Astrocyte (in vitro differentiated cells and primary cell): ENCODE data around the gene SPATA16. TPM values are rescaled to one million over a fixed set of nuclear protein-coding genes. Genes with fewer than 3 reads are reported as not detected.

Experiments used
- DNase-seq: peaks from one replicate; pipeline ENCODE4 v3.0.0-alpha.2; 2010; ENCODE audit warnings: low read depth
- FAIRE-seq: peaks from 2 replicates; lab custom pipeline; 2011; peaks lifted over from hg19 to GRCh38; lab: Jason Lieb, UNC
- H2AFZ ChIP-seq: 2 replicates; pipeline ENCODE4 v1.6.0; 2012; ENCODE audit warnings: low read depth, low read length, inconsistent platforms
- H3K27ac ChIP-seq: 2 replicates; pipeline ENCODE4 v1.5.1; 2011; ENCODE audit warnings: low read depth, low read length, inconsistent platforms
- H3K27me3 ChIP-seq: 2 replicates; pipeline ENCODE4 v1.6.0; 2011; ENCODE audit warnings: low read length, inconsistent platforms; ENCODE audit not compliant: insufficient read depth
- H3K36me3 ChIP-seq: 2 replicates; pipeline ENCODE4 v1.5.1; 2011; ENCODE audit warnings: low read length, inconsistent platforms; ENCODE audit not compliant: insufficient read depth
- H3K4me1 ChIP-seq: 2 replicates; pipeline ENCODE4 v1.5.1; 2011; ENCODE audit warnings: low read length, inconsistent platforms; ENCODE audit not compliant: insufficient read depth
- H3K4me2 ChIP-seq: 2 replicates; pipeline ENCODE4 v1.6.0; 2012; ENCODE audit warnings: low read length, inconsistent platforms
- H3K4me3 ChIP-seq: 2 replicates; pipeline ENCODE4 v1.5.1; 2011; ENCODE audit warnings: low read depth, mild to moderate bottlenecking, low read length, inconsistent platforms; ENCODE audit not compliant: insufficient read depth
- H3K79me2 ChIP-seq: 2 replicates; pipeline ENCODE4 v1.6.0; 2012; ENCODE audit warnings: mild to moderate bottlenecking, low read length, inconsistent platforms; ENCODE audit not compliant: insufficient read depth
- H3K9ac ChIP-seq: 2 replicates; pipeline ENCODE4 v1.6.0; 2012; ENCODE audit warnings: mild to moderate bottlenecking, low read length, inconsistent platforms
- H3K9me3 ChIP-seq: 2 replicates; pipeline ENCODE4 v1.5.1; 2012; ENCODE audit warnings: low read depth, mild to moderate bottlenecking, low read length, inconsistent platforms; ENCODE audit not compliant: insufficient read depth
- H4K20me1 ChIP-seq: 2 replicates; pipeline ENCODE4 v1.6.0; 2012; ENCODE audit warnings: low read length, inconsistent platforms; ENCODE audit not compliant: insufficient read depth
- H3K27ac Mint-ChIP-seq: one replicate; pipeline ENCODE4 v1.8.0; 2021; ENCODE audit warnings: mild to moderate bottlenecking, mixed read lengths; ENCODE audit not compliant: unreplicated experiment
- H3K27me3 Mint-ChIP-seq: one replicate; pipeline ENCODE4 v1.8.0; 2021; ENCODE audit warnings: low read depth, mixed read lengths; ENCODE audit not compliant: unreplicated experiment
- H3K36me3 Mint-ChIP-seq: one replicate; pipeline ENCODE4 v1.8.0; 2021; ENCODE audit warnings: low read depth, mixed read lengths; ENCODE audit not compliant: unreplicated experiment
- H3K4me1 Mint-ChIP-seq: one replicate; pipeline ENCODE4 v1.8.0; 2021; ENCODE audit warnings: low read depth, mixed read lengths; ENCODE audit not compliant: unreplicated experiment
- H3K4me3 Mint-ChIP-seq: one replicate; pipeline ENCODE4 v1.8.0; 2021; ENCODE audit warnings: mild to moderate bottlenecking, moderate library complexity, mixed read lengths; ENCODE audit not compliant: unreplicated experiment
- H3K9me3 Mint-ChIP-seq: one replicate; pipeline ENCODE4 v1.8.0; 2021; ENCODE audit warnings: mild to moderate bottlenecking, mixed read lengths; ENCODE audit not compliant: unreplicated experiment
- CTCF ChIP-seq: IDR thresholded peaks from 2 replicates; pipeline ENCODE4 v1.5.1; 2011; ENCODE audit warnings: low read depth, mild to moderate bottlenecking, inconsistent platforms, low read length, moderate library complexity; ENCODE audit not compliant: insufficient read depth
- EZH2 ChIP-seq: IDR thresholded peaks from 2 replicates; pipeline ENCODE4 v1.6.1; 2012; ENCODE audit warnings: mild to moderate bottlenecking, low read length, inconsistent platforms; ENCODE audit not compliant: insufficient read depth
- total RNA-seq: library from RNA; stranded (reverse); gene quantifications from 2 replicates; pipeline ENCODE4 v1.2.1, GENCODE V29; 2021

The SPATA16 gene
- total RNA-seq, 1 donor from 2014 or later, result not detected

- Mint-ChIP-seq H3K27me3 (peaks cover 11% of the 10 kb centered on the region), H3K4me3 (no peak overlapping the region), H3K27ac (no peak overlapping the region), H3K4me1 (peaks cover 4% of the 10 kb centered on the region), H3K36me3 (no peaks in the 10 kb centered on the region), H3K9me3 (no peaks in the 10 kb centered on the region)
- no peak overlapping the region for H3K27ac ChIP-seq
- H4K20me1 ChIP-seq, result no peaks in the 10 kb centered on the region
- no peak overlapping the region for H3K9ac ChIP-seq
- H3K27me3 ChIP-seq, result no peaks in the 10 kb centered on the region
- TF ChIP-seq EZH2 (no peak), CTCF (no peak)
- H3K79me2 ChIP-seq, result no peaks in the 10 kb centered on the region
- no peak overlapping the region for H3K4me3 ChIP-seq
- DNase-seq (peak; percentile 34), FAIRE-seq (no peak)
- no peak overlapping the region for H2AFZ ChIP-seq
- no peaks in the 10 kb centered on the region for H3K9me3 ChIP-seq
- peaks cover 4% of the 10 kb centered on the region for H3K4me1 ChIP-seq
- peak overlapping the region; percentile 10 for H3K4me2 ChIP-seq
- H3K36me3 ChIP-seq, result no peaks in the 10 kb centered on the region
These were observed 235.6 kb downstream of the SPATA16 start for GRCh38 chr3:172905451-172905850.

- Mint-ChIP-seq H3K9me3 (no peaks in the 10 kb centered on the region), H3K27ac (no peak overlapping the region), H3K4me3 (no peak overlapping the region), H3K27me3 (peaks cover 11% of the 10 kb centered on the region), H3K36me3 (no peaks in the 10 kb centered on the region), H3K4me1 (peaks cover 4% of the 10 kb centered on the region)
- no peaks in the 10 kb centered on the region for H3K9me3 ChIP-seq
- no peak overlapping the region for H2AFZ ChIP-seq
- peaks cover 4% of the 10 kb centered on the region for H3K4me1 ChIP-seq
- no peaks in the 10 kb centered on the region for H3K27me3 ChIP-seq
- no peaks in the 10 kb centered on the region for H3K36me3 ChIP-seq
- peak; percentile 74 for DNase-seq
- no peak overlapping the region for H3K27ac ChIP-seq
- no peak overlapping the region for H3K9ac ChIP-seq
- FAIRE-seq, result no peak
- H4K20me1 ChIP-seq, result no peaks in the 10 kb centered on the region
- H3K4me2 ChIP-seq, result peak overlapping the region; percentile 10
- no peak overlapping the region for H3K4me3 ChIP-seq
- H3K79me2 ChIP-seq, result no peaks in the 10 kb centered on the region
- TF ChIP-seq CTCF (no peak), EZH2 (no peak)
These were observed 236.2 kb downstream of the SPATA16 start for GRCh38 chr3:172904711-172905373.

DNA sequence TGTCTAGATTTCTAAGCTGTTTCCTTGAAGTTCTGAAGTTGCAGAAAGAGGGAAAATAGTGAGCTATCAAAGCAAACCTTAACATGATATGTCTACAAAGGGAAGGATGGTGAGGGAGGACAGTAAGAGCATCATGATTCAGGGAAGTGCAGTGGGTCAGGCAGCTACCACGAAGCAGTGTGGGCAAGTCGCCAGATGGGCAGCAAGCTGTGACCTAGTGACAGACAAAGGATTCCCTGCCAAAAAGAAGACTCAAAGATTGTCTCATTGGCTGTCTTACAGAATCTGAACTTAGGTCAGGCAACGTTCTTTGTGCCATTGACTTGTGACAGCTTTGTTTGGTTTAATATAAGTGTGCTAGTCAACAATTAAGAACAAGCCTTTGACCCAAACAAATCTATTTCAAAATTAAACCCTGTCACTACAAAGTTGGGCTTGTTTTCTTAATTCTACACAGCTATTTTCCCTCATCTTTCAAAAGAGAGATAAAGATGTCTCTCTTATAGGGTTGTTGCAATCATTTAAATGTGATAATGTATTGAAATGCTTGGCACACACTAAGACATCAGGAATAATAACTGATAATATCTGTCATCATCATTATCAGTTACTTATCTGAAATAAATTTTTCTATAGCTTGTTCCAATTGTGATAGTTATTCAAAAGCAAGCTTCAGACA lies 237.3 kb downstream of the SPATA16 start:
- Histone ChIP-seq H2AFZ (no peak overlapping the region), H3K27ac (no peak overlapping the region), H3K79me2 (no peaks in the 10 kb centered on the region), H3K9ac (no peak overlapping the region), H3K9me3 (no peaks in the 10 kb centered on the region), H3K4me1 (peaks cover 4% of the 10 kb centered on the region), H3K36me3 (no peaks in the 10 kb centered on the region), H3K4me2 (no peak overlapping the region), H3K27me3 (no peaks in the 10 kb centered on the region), H3K4me3 (no peak overlapping the region), H4K20me1 (no peaks in the 10 kb centered on the region)
- no peaks in the 10 kb centered on the region for H3K36me3 Mint-ChIP-seq
- H3K4me1 Mint-ChIP-seq, result peaks cover 4% of the 10 kb centered on the region
- H3K27ac Mint-ChIP-seq, result no peak overlapping the region
- peaks cover 11% of the 10 kb centered on the region for H3K27me3 Mint-ChIP-seq
- FAIRE-seq, result no peak
- H3K9me3 Mint-ChIP-seq, result no peaks in the 10 kb centered on the region
- H3K4me3 Mint-ChIP-seq, result no peak overlapping the region
- TF ChIP-seq CTCF, result no peak
- no peak for TF ChIP-seq EZH2
- DNase-seq, result no peak
